Gastroesophageal sphincter (tissue), 3 donors: Measurements from ENCODE around the gene BRD3.

Experiments used
- CTCF ChIP-seq, 4 experiments: fragments of 200-600 bp in 2 of 4; fragments of 450-650 bp in 2 of 4; sonication (generic) in 1 of 4; IDR thresholded peaks; one replicate each; pipeline ENCODE4 v1.5.1; 2017 to 2019; ENCODE audit warnings: antibody characterized with exemption in 4 of 4, mild to moderate bottlenecking in 2 of 4, moderate library complexity in 2 of 4
- EP300 ChIP-seq: sonication (generic); formaldehyde crosslinking; IDR thresholded peaks from one replicate; pipeline ENCODE4 v1.6.1; 2017; ENCODE audit warnings: antibody characterized with exemption, mild to moderate bottlenecking
- POLR2A ChIP-seq, 2 donors: fragments of 450-650 bp; IDR thresholded peaks; one replicate each; pipeline ENCODE4 v1.6.1; 2017; ENCODE audit warnings: antibody characterized with exemption in 2 of 2, mild to moderate bottlenecking in 2 of 2, moderate library complexity in 1 of 2

GRCh38 chr9:133987446-133987788 lies 80.4 kb downstream of the BRD3 start:
- TF ChIP-seq CTCF (IDR thresholded peaks at IDR 0.05) (no peak), POLR2A (IDR thresholded peaks at IDR 0.05) (no peak), EP300 (no peak)
